DMS 273 (cell line): ENCODE results near the gene CMTM5.
"Not testable (repeated sequence)": the region's sequence is repeated elsewhere in the genome, so short reads cannot be mapped to it uniquely, and the experiment has no call there.

Experiments used
- DNase-seq: peaks from one replicate; lab custom pipeline; 2025; ENCODE audit not compliant: unreplicated experiment; lab: John Stamatoyannopoulos, UW

CMTM5 gene

GRCh38 chr14:23396126-23396525, 19.3 kb downstream of the CMTM5 start:
- DNase-seq: no peak

GRCh38 chr14:23396781-23397407, 20.0 kb downstream of the CMTM5 start:
- DNase-seq: no peak

- no peak for DNase-seq
These were observed 21.5 kb downstream of the CMTM5 start for GRCh38 chr14:23398348-23398747.

GRCh38 chr14:23399136-23399535, 22.3 kb downstream of the CMTM5 start:
- DNase-seq: no peak

- no peak for DNase-seq
These were observed 22.7 kb downstream of the CMTM5 start for GRCh38 chr14:23399591-23399990.

- not testable (repeated sequence) for DNase-seq
These were observed 23.8 kb downstream of the CMTM5 start for GRCh38 chr14:23400496-23401149.

DNA sequence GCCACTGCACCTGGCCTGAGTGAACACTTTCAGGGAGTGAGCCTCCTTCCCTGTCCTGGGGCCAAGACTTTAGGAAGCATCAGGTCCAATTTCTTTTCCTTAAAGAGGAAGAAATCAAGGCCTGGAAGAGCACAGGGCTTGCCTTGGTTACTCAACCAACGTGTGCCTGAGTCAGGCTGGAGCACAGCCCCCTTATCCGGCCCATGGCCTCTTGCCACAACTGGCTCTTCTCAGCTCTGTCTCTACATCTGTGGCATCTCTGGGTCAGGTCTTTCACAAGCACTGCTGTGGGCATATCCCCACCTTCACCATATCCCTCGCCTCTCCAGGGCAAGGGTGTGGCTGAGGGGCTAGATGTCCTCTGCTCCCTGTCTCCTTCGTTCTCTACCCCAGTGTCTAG, 24.4 kb downstream of the CMTM5 start:
- no peak for DNase-seq

GRCh38 chr14:23402296-23403138, 25.7 kb downstream of the CMTM5 start:
- DNase-seq: no peak

DNA sequence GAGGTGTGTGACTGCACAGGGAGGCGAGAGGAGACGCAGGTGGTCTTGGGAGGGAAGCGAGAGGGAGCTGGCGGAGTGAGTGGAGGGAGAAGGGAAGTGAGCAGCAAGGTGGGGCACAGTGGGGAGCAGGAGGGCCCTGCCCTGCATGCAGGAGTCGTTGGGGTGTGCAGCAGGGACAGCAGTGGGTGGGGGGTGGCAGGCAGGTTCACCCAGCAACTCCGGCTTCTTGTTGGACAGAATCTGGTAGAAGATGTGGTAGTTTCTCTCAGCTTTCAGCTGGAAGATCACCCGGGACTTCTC, 26.2 kb downstream of the CMTM5 start:
- DNase-seq: no peak

DNA sequence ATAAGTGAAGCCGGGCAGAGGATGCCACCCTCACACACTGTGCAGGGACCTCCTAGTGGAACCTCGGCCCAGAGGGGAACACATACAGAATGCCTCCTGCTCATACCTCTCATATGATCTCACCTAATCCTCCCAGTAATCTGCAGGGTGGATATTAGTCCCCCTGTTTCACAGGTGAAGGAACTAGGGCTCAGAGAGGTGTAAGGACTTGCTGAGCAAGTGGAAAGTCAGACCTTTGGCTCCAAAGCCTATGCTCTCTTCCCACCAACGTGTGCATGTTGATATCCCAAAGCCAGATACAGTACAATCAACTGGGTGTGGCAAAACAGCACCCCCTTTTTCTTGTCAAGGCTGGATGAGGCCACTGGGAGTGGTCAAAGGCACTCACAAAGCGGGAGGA, 27.1 kb downstream of the CMTM5 start:
- no peak for DNase-seq

DNA sequence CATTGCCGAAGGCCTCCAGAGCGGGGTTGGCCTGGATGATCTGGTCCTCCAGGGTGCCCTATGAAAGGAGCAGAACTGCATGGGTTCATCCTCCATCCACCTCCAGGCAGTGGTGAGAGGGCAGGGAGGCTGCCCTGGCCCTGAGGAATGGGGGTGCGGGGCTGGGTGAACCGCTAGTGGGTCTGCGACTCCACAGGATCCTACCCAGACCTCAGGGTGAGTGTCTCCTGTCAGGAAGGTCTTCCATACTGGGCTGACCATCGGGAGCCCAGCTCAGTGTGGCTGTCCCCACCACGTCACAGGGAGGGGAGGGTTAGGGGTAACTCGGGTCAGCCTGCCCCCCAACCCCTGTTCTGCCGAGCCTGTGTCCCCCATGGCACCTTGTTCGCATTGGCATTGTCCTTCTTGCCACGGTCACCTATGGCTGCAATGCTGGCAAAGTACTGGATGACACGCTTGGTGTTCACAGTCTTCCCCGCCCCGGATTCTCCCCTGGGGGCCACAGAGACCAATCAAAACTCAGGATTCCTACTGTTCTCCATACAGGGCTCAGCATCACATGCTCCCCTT, 27.6 kb downstream of the CMTM5 start:
- DNase-seq: no peak

DNA sequence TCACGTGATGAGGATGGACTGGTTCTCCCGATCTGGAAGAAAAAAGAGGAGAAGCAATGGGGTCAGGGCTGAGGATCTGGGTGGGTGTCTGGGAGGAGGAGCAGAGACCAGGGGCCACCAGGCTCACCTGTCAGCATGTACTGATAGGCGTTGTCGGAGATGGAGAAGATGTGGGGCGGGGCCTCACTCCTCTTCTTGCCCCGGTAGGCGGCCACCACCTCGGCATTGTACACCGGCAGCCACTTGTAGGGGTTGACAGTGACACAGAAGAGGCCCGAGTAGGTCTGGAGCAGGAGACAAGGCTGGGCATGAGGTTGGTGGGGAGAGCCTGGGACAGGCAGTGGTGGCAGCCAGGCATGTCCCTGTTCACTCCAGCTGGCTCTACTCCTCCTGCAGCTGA, 28.2 kb downstream of the CMTM5 start:
- DNase-seq: no peak

DNA sequence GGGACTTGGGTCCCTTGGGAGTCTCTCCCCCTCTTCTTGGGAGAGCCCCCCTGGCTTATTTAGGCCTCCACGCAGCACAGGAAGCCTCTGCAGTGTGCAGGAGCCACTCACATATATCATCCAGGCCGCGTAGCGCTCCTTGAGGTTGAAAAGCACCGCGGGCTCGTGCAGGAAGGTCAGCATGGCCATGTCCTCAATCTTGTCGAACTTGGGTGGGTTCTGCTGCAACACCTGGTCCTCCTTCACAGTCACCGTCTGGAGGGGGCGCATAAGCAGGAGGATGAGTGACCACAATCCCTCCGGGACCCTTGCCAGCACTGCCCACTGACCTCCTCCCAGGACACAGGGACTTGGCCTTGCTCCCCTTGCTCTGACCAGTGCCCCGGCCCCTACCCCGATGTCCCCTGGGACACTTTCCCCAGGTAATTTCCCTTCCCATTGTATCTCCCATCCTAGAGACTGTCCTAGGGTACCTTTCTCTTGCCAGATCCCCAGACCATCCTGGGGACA, 28.7 kb downstream of the CMTM5 start:
- no peak for DNase-seq

DNA sequence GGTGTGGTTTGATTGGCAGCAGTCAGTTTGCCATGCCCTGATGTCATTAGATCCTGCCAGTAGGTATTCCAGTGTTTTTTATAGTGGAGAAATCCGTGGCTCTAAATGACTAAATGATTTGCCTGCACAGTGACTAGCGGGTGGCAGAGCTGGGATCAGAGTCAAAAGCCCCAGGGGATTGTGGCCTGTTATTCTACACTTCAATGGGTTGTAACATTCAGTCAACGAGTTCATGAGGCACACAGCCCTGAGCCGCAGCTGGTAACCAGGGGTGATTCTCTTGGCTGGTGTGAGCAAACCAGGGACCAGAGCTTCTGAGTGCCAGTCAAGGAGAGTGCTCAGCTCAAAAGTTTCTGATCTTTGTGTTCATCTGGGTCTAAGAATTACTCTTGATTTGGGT, 29.4 kb downstream of the CMTM5 start:
- DNase-seq: no peak

DNA sequence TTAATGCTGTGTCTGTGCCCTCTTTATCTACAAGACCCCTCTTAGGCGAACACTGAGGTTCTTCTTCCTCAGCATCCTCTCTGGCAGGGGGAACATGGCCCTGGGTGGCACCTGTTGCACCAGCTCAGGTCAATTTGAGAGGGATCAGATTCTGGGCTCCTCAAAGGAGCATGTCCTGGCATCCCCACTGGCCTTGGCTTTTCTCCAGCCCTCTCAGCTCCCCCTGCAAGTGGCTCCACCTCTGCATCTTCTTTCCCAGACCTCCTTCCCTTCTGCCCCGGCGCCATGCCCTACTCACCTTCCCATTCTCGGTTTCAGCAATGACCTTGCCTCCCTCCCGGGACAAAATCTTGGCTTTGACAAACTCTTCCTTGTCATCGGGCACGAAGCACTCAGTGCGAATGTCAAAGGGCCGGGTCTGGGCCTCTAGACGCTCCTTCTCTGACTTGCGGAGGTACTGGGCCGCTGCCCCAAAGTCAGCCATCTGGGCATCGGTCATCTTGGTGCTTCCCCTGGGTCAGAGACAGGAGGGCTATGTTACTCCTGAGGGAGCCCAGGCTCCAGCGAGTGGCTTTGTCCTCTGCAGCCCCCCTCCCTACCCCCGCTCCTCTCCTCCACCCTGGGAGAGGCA, 30.0 kb downstream of the CMTM5 start:
- DNase-seq: no peak

GRCh38 chr14:23407516-23408306, 30.9 kb downstream of the CMTM5 start, which contains the start of gene MYH6:
Gene MYH6 (minus strand): TSS chr14:23408273. CDS start chr14:23407223, 1,050 bp downstream.
- DNase-seq: no peak

DNA sequence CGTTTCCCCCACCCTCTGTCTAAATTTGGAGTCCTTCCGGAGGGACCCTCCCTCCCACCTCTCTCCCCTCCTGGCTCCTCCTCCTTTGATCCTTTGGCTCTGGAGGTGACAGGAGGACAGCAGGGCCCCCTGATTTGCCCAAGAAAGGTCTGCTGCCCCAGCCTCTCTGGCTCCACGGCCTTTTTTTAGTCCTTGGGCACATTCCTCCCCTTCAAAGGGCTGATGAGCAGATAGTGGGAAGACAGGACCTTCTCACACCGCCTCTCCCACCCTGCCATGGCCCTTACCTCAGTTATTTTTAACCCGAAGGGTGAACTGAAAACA, 31.4 kb downstream of the CMTM5 start:
- no peak for DNase-seq

DNA sequence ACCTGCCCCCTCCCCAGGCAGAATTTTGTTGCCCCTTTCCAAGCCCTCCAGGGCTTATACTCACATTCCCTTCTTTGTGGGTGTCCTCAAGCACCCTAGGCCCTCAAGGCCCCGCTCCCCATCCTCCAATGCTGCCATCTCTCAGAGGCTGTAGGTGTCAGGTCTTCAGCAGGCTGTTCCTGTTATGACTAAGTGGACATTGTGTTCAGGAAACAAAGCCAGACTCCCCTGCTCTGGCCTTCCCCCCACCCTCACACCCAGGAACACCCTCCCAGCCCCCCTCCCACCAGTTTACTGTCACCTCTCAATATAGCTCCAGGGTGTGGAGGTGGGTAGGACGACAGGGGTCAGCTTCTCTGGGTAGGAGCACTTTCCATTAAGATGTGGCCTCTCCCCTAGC, 32.6 kb downstream of the CMTM5 start:
- DNase-seq: no peak

DNA sequence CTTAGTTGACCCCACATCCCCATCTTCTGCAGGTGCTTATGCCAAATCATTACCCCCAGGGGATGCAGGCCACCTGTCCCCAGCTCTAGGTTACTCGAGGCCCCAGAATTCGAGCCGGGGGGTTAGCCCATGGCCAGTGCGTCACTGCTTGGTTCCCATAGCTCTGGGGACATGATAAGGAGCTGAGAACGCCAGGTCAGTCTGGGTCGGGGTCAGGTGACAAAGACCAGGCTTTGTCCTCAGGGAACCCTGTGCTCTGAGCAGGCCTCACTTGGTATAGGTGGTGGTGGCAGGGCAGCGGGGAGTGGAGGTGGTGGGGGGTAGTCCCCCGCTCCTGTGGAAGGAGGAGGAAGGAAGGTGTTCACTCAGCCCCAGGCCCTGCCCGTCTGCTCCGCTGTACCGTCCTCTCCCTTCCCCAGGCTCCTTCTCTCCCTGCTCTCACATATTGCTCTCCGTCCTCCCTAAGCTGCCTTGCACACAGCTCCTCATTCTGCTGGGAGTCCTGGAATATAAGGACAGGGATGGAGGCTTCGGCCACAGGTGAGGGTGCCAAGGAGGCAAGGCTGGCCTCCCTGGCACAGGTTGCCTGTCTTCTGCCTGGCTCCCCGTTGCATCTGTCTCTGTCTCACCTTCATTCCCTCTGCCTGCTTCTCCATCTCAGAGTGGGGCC, 33.3 kb downstream of the CMTM5 start:
- DNase-seq: no peak
